HEK293 (cell line): Measurements from ENCODE around the gene SLC38A3.
"Not testable (repeated sequence)": the region's sequence is repeated elsewhere in the genome, so short reads cannot be mapped to it uniquely, and the experiment has no call there.

Experiments
- CTCF ChIA-PET: fragments of 350-600 bp; formaldehyde crosslinking; extraction: SDS; loops from one replicate; lab custom pipeline; 2021; ENCODE audit warnings: antibody characterized with exemption; lab: Yijun Ruan, JAX
- POLR2A ChIA-PET: fragments of 300-600 bp; formaldehyde crosslinking; extraction: SDS; loops from one replicate; lab custom pipeline; 2020; ENCODE audit warnings: antibody characterized with exemption, inconsistent platforms; lab: Yijun Ruan, JAX
- H3K27ac ChIP-seq: fragments of 200-500 bp; sonication (Bioruptor generic); 2 replicates; pipeline ENCODE4 v1.5.1; 2014; ENCODE audit warnings: low read depth, low read length, control low read depth, inconsistent platforms; ENCODE audit errors: extremely low read depth
- H3K36me3 ChIP-seq, 2 experiments: fragments of 200-500 bp in 1 of 2; sonication (Bioruptor generic) in 1 of 2; 1 replicate in 1 of 2; 2 replicates in 1 of 2; pipeline ENCODE4 v1.5.1; 2014 to 2017; ENCODE audit warnings: inconsistent platforms in 2 of 2, low read length in 2 of 2; ENCODE audit not compliant: control insufficient read depth in 2 of 2, insufficient read depth in 1 of 2
- H3K4me1 ChIP-seq: fragments of 200-500 bp; sonication (Bioruptor generic); 2 replicates; pipeline ENCODE4 v1.5.1; 2014; ENCODE audit warnings: mild to moderate bottlenecking, low read length, inconsistent platforms; ENCODE audit not compliant: control insufficient read depth, insufficient read depth
- H3K4me3 ChIP-seq: 2 replicates; pipeline ENCODE4 v1.5.1; 2011; ENCODE audit warnings: low read depth, mild to moderate bottlenecking, control low read depth, low read length, moderate library complexity
- H3K9me3 ChIP-seq: fragments of 200-500 bp; sonication (Bioruptor generic); 2 replicates; pipeline ENCODE4 v1.5.1; 2014; ENCODE audit warnings: low read depth, low read length, inconsistent platforms; ENCODE audit not compliant: control insufficient read depth, insufficient read depth
- ATF2 ChIP-seq: fragments of 450-650 bp; formaldehyde crosslinking; IDR thresholded peaks from 2 replicates; pipeline ENCODE4 v1.5.1; 2016; ENCODE audit warnings: missing biosample characterization, missing genetic modification characterization, low read depth
- EGR2 ChIP-seq: fragments of 450-650 bp; formaldehyde crosslinking; IDR thresholded peaks from 2 replicates; pipeline ENCODE4 v1.5.1; 2016; ENCODE audit warnings: low read depth, missing biosample characterization, missing genetic modification characterization
- HIC1 ChIP-seq: fragments of 450-650 bp; formaldehyde crosslinking; IDR thresholded peaks from 2 replicates; pipeline ENCODE4 v1.5.1; 2016; ENCODE audit warnings: missing biosample characterization, missing genetic modification characterization
- OSR2 ChIP-seq: fragments of 450-650 bp; formaldehyde crosslinking; IDR thresholded peaks from 2 replicates; pipeline ENCODE4 v1.5.1; 2016; ENCODE audit warnings: missing biosample characterization, missing genetic modification characterization
- OVOL3 ChIP-seq: fragments of 450-650 bp; formaldehyde crosslinking; IDR thresholded peaks from 2 replicates; pipeline ENCODE4 v1.5.1; 2016; ENCODE audit warnings: missing biosample characterization, missing genetic modification characterization
- PRDM10 ChIP-seq: fragments of 450-650 bp; formaldehyde crosslinking; IDR thresholded peaks from 2 replicates; pipeline ENCODE4 v1.5.1; 2016; ENCODE audit warnings: missing biosample characterization, missing genetic modification characterization
- ZBTB17 ChIP-seq: fragments of 450-650 bp; formaldehyde crosslinking; IDR thresholded peaks from 2 replicates; pipeline ENCODE4 v1.5.1; 2016; ENCODE audit warnings: missing biosample characterization, missing genetic modification characterization
- ZBTB20 ChIP-seq: fragments of 450-650 bp; formaldehyde crosslinking; IDR thresholded peaks from 2 replicates; pipeline ENCODE4 v1.5.1; 2016; ENCODE audit warnings: missing biosample characterization, missing genetic modification characterization
- ZBTB21 ChIP-seq: fragments of 450-650 bp; formaldehyde crosslinking; IDR thresholded peaks from 2 replicates; pipeline ENCODE4 v1.5.1; 2017; ENCODE audit warnings: missing biosample characterization, missing genetic modification characterization
- ZBTB6 ChIP-seq: fragments of 450-650 bp; formaldehyde crosslinking; IDR thresholded peaks from 2 replicates; pipeline ENCODE4 v1.5.1; 2017; ENCODE audit warnings: missing biosample characterization, missing genetic modification characterization
- ZFHX2 ChIP-seq: fragments of 450-650 bp; formaldehyde crosslinking; conservative IDR thresholded peaks from 2 replicates; pipeline ENCODE4 v1.5.1; 2016; ENCODE audit warnings: missing biosample characterization, missing genetic modification characterization
- ZNF362 ChIP-seq: fragments of 450-650 bp; formaldehyde crosslinking; IDR thresholded peaks from 2 replicates; pipeline ENCODE4 v1.5.1; 2016; ENCODE audit warnings: missing biosample characterization, missing genetic modification characterization
- ZNF600 ChIP-seq: fragments of 450-650 bp; formaldehyde crosslinking; IDR thresholded peaks from 2 replicates; pipeline ENCODE4 v1.5.1; 2016; ENCODE audit warnings: missing biosample characterization, missing genetic modification characterization
- ZNF629 ChIP-seq: fragments of 450-650 bp; formaldehyde crosslinking; IDR thresholded peaks from 2 replicates; pipeline ENCODE4 v1.5.1; 2017; ENCODE audit warnings: missing biosample characterization, missing genetic modification characterization
- TF ChIP-seq, protein P1 (sequence below): fragments of 450-650 bp; formaldehyde crosslinking; IDR thresholded peaks from 2 replicates; pipeline ENCODE4 v1.5.1; 2016; ENCODE audit warnings: missing biosample characterization, missing genetic modification characterization

The SLC38A3 gene

DNA sequence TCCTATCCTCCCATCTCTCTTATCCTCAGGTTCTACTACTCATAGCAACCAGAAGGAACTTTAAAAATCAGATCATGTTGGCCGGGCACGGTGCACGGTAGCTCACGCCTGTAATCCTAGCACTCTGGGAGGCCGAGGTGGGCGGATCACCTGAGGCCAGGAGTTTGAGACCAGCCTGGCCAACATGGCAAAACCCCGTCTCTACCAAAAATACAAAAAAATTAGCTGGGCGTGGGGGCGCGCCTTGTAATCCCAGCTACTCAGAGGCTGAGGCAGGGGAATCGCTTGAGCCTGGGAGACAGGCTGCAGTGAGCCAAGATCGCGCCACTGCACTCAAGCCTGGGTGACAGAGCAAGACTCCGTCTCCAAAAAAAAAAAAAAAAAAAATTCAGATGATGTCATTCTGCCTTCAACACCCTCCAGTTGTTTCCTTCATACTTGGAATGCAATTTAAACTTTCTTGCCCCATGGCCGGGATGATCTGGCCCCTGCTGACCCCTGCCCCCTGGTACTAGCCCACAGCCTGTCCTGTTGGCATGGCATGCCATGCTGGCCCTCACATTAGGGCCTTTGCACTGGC, 23.2 kb downstream of the SLC38A3 start:
- peak overlapping the region; percentile 55 for H3K4me3 ChIP-seq
- ChIA-PET CTCF (interaction anchor here (0.6 to 17.6 kb wide), 11 partner anchors 11 to 142 kb away, joined by 3 to 237 read pairs (median 4); partner anchors contain the start of gene GNAT1), POLR2A (interaction anchor here (0.9 to 2.1 kb wide), 4 partner anchors 8 to 22 kb away, joined by 3 to 9 read pairs (median 4); partner anchors contain the start of gene GNAI2)
- TF ChIP-seq ZNF362 (tag by site-specific recombination) (peak; percentile 89), EGR2 (peak; percentile 64), OSR2 (peak; percentile 46), ZNF629 (tag by site-specific recombination) (peak; percentile 76), ZBTB21 (tag by site-specific recombination) (peak; percentile 58; the same call in 1 of the 2 replicates), ZFHX2 (peak; percentile 73), ZBTB20 (tag by site-specific recombination) (0 out of 2 replicates have a peak, but pooled peaks have one; percentile 42), PRDM10 (tag by site-specific recombination) (peak; percentile 83), ATF2 (tag by site-specific recombination) (peak; percentile 90), ZBTB17 (tag by site-specific recombination) (peak; percentile 66), HIC1 (tag by site-specific recombination) (0 out of 2 replicates have a peak, but pooled peaks have one; percentile 52), OVOL3 (tag by site-specific recombination) (0 out of 2 replicates have a peak, but pooled peaks have one; percentile 0), ZNF600 (tag by site-specific recombination) (peak; percentile 29; the same call in 1 of the 2 replicates), ZBTB6 (tag by site-specific recombination) (peak; percentile 57; the same call in 1 of the 2 replicates)
- TF ChIP-seq, protein P1, sequence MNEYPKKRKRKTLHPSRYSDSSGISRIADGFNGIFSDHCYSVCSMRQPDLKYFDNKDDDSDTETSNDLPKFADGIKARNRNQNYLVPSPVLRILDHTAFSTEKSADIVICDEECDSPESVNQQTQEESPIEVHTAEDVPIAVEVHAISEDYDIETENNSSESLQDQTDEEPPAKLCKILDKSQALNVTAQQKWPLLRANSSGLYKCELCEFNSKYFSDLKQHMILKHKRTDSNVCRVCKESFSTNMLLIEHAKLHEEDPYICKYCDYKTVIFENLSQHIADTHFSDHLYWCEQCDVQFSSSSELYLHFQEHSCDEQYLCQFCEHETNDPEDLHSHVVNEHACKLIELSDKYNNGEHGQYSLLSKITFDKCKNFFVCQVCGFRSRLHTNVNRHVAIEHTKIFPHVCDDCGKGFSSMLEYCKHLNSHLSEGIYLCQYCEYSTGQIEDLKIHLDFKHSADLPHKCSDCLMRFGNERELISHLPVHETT, result 0 out of 2 replicates have a peak, but pooled peaks have one; percentile 12
- H3K9me3 ChIP-seq, H3K4me1 ChIP-seq, H3K36me3 ChIP-seq: not testable (repeated sequence)
- H3K27ac ChIP-seq, result peak overlapping the region; percentile 60; the same call in 1 of the 2 replicates
